ENCODE data around the gene PRXL2B. TPM values are rescaled to one million over a fixed set of nuclear protein-coding genes. Genes with fewer than 3 reads are reported as not detected.

Gene PRXL2B
- total and polyA plus RNA-seq, 2 experiments from 2014 or later: 25.5 to 44.0 TPM

GRCh38 chr1:2560299-2561073 lies 26.1 kb upstream of the PRXL2B start:
- Histone ChIP-seq H3K27ac (ENCODE audit: low read depth) (no peak overlapping the region), H3K27me3 (ENCODE audit: insufficient read depth) (no peaks in the 10 kb centered on the region), H3K4me3 (no peak overlapping the region), H4K20me1 (replicated peaks; ENCODE audit: insufficient read depth) (no peaks in the 10 kb centered on the region), H3K36me3 (ENCODE audit: insufficient read depth) (no peaks in the 10 kb centered on the region), H3K9me2 (ENCODE audit: insufficient read depth) (no peaks in the 10 kb centered on the region), H3K4me1 (ENCODE audit: insufficient read depth) (no peaks in the 10 kb centered on the region), H3K4me2 (no peak overlapping the region), H3K79me2 (replicated peaks; ENCODE audit: insufficient read depth) (no peaks in the 10 kb centered on the region), H3F3A (replicated peaks; ENCODE audit: low read depth) (no peaks in the 10 kb centered on the region), H2AFZ (no peak overlapping the region)
- Mint-ChIP-seq H3K27me3 (ENCODE audit: insufficient read depth, low read depth, poor library complexity) (peaks cover 7% of the 10 kb centered on the region), H3K4me1 (peaks cover 10% of the 10 kb centered on the region), H3K4me3 (no peak overlapping the region), H3K27ac (no peak overlapping the region), H3K36me3 (ENCODE audit: low read depth) (no peaks in the 10 kb centered on the region; the same call in 2 of the 3 replicates), H3K9me3 (no peaks in the 10 kb centered on the region)
- DNase-seq (ENCODE audit: low spot score) (no peak), ATAC-seq (no peak)
- TF ChIP-seq CTCF (conservative IDR thresholded peaks at IDR 0.05; ENCODE audit: low read depth in 2 of 2) (no peak), REST (IDR thresholded peaks at IDR 0.05; ENCODE audit: unreplicated experiment) (no peak), NANOG (IDR thresholded peaks at IDR 0.05; ENCODE audit: borderline replicate concordance) (no peak), POLR2AphosphoS5 (IDR thresholded peaks at IDR 0.05; ENCODE audit: low read depth) (no peak), ZNF331 (CRISPR knock-in tag; IDR thresholded peaks at IDR 0.05; ENCODE audit: low read depth) (no peak), STAT1 (IDR thresholded peaks at IDR 0.05; ENCODE audit: unreplicated experiment) (no peak), JUNB (IDR thresholded peaks at IDR 0.05; ENCODE audit: unreplicated experiment) (no peak), EZH2 (IDR thresholded peaks at IDR 0.05; ENCODE audit: low read depth, unreplicated experiment) (no peak), ZNF114 (CRISPR knock-in tag; IDR thresholded peaks at IDR 0.05) (no peak), ETS1 (IDR thresholded peaks at IDR 0.05) (no peak), ZNF462 (CRISPR knock-in tag; IDR thresholded peaks at IDR 0.05) (no peak), EZH2phosphoT487 (IDR thresholded peaks at IDR 0.05; ENCODE audit: unreplicated experiment) (no peak), CREB1 (CRISPR knock-in tag; IDR thresholded peaks at IDR 0.05; ENCODE audit: low read depth) (no peak)
